Activated CD4-positive, alpha-beta T cell treated with anti-CD3 and anti-CD28 coated beads for 4 hours (primary cell): ENCODE data around the gene CCDC33.

ENCODE experiments used
- DNase-seq, 2 donors: peaks; one replicate each; pipeline ENCODE4 v3.0.0-alpha.2; 2020

The CCDC33 gene

GRCh38 chr15:74233373-74233772 is 2.8 kb upstream of the CCDC33 start:
- no peak for DNase-seq

GRCh38 chr15:74233851-74234597 is 2.1 kb upstream of the CCDC33 start:
- DNase-seq: no peak

- no peak for DNase-seq
These were observed 1.6 kb upstream of the CCDC33 start for GRCh38 chr15:74234598-74234875.

GRCh38 chr15:74239051-74239705 is 3.1 kb downstream of the CCDC33 start:
- DNase-seq: no peak

GRCh38 chr15:74240002-74240568 is 4.0 kb downstream of the CCDC33 start:
- DNase-seq: no peak

GRCh38 chr15:74240897-74241614 is 4.9 kb downstream of the CCDC33 start:
- DNase-seq: no peak

- no peak for DNase-seq
These were observed 6.5 kb downstream of the CCDC33 start for GRCh38 chr15:74242441-74243185.

GRCh38 chr15:74243431-74243830 is 7.3 kb downstream of the CCDC33 start:
- DNase-seq: no peak

- no peak for DNase-seq
These were observed 8.8 kb downstream of the CCDC33 start for GRCh38 chr15:74244822-74245341.

- DNase-seq: no peak
These were observed 9.3 kb downstream of the CCDC33 start for GRCh38 chr15:74245342-74245931.

GRCh38 chr15:74250266-74250665 is 14.1 kb downstream of the CCDC33 start:
- DNase-seq: no peak

GRCh38 chr15:74251131-74251811 is 15.1 kb downstream of the CCDC33 start:
- DNase-seq: no peak

- DNase-seq: no peak
These were observed 16.2 kb downstream of the CCDC33 start for GRCh38 chr15:74252291-74252690.

- DNase-seq: no peak
These were observed 16.6 kb downstream of the CCDC33 start for GRCh38 chr15:74252721-74253120.

GRCh38 chr15:74253211-74253921 is 17.2 kb downstream of the CCDC33 start:
- no peak for DNase-seq

- no peak for DNase-seq
These were observed 21.0 kb downstream of the CCDC33 start for GRCh38 chr15:74257105-74257504.

GRCh38 chr15:74257623-74258022 is 21.5 kb downstream of the CCDC33 start:
- no peak for DNase-seq

- DNase-seq: no peak
These were observed 22.5 kb downstream of the CCDC33 start for GRCh38 chr15:74258456-74259291.

- DNase-seq: no peak
These were observed 23.1 kb downstream of the CCDC33 start for GRCh38 chr15:74259292-74259648.
